GM10266 (cell line): Measurements from ENCODE around the gene CERS2.

Source experiments
- DNase-seq: peaks from one replicate; pipeline ENCODE4 v3.0.0; 2012; ENCODE audit errors: extremely low spot score
- TF ChIP-seq, protein P1 (sequence below): IDR thresholded peaks from 2 replicates; pipeline ENCODE4 v1.5.1; 2012; ENCODE audit warnings: mild to moderate bottlenecking, low read depth; ENCODE audit not compliant: control insufficient read depth, insufficient read depth; ENCODE audit errors: missing control alignments

The CERS2 gene

DNA sequence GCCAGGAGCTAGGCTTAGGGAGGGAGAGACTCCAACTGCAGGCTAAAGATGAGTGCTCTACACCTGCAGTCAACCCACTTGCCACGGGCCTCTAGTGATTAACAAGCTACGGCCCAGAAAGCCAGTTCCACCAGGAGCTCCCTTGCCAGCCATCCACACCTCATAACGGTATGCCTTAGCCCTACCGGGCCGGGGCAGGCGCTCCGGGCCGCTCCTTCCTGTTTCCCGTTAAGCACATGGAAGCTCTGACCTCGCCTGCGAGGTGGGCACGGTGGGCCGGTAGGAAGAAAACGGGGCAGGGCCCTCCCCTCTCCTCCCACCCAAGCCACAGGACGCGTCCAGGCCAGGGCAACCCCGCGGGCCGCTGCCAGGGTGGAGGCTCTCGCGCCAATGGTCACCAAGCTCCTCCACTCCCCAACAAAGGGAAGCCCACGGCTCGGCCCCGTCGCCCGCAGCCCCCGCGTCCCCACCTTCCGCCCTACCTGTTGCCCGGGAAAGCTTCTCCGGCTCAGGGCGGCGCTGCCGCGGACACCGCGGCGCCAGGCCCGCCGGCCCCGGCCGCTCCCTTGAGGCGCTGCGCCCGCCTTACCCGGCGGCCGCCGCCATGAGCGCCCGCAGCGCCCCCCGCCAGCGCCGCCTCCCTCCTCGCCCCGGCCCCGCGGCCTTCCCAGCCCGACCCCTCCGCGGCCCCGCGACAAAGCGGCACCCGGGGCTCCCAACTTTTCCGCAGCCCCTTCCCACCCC, 627 bp downstream of the CERS2 start:
- DNase-seq: peak; percentile 73
- TF ChIP-seq, protein P1, sequence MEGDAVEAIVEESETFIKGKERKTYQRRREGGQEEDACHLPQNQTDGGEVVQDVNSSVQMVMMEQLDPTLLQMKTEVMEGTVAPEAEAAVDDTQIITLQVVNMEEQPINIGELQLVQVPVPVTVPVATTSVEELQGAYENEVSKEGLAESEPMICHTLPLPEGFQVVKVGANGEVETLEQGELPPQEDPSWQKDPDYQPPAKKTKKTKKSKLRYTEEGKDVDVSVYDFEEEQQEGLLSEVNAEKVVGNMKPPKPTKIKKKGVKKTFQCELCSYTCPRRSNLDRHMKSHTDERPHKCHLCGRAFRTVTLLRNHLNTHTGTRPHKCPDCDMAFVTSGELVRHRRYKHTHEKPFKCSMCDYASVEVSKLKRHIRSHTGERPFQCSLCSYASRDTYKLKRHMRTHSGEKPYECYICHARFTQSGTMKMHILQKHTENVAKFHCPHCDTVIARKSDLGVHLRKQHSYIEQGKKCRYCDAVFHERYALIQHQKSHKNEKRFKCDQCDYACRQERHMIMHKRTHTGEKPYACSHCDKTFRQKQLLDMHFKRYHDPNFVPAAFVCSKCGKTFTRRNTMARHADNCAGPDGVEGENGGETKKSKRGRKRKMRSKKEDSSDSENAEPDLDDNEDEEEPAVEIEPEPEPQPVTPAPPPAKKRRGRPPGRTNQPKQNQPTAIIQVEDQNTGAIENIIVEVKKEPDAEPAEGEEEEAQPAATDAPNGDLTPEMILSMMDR: no peak

DNA sequence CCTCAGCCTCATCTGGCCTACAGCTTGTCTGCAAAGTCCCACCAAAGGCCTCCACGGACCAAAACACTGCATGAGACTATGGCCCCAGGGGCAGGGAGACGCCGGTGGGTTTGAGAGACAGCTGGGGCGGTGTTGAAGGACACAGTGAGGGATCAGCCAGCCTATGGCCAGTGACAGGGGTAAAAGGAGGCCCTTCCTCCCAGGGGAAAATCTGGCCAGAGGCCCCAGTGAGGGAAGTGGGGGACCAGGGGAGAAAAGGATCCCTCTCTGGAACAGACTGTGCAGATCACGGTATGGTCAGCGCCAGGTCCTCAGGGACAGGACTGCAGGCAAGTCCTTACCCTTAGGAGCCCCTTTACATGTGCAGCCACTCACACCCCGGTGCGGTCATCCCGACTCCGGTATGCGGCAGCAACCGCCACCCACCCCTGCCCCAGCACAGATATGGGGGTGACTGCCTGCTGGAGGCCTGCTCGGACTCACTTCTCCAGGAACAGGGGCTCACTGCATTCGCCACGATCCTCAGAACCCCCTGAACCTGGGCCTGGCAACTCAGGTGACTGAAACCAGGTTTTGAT, 1.3 kb downstream of the CERS2 start:
- peak; percentile 43 for DNase-seq
- TF ChIP-seq, protein P1: no peak

DNA sequence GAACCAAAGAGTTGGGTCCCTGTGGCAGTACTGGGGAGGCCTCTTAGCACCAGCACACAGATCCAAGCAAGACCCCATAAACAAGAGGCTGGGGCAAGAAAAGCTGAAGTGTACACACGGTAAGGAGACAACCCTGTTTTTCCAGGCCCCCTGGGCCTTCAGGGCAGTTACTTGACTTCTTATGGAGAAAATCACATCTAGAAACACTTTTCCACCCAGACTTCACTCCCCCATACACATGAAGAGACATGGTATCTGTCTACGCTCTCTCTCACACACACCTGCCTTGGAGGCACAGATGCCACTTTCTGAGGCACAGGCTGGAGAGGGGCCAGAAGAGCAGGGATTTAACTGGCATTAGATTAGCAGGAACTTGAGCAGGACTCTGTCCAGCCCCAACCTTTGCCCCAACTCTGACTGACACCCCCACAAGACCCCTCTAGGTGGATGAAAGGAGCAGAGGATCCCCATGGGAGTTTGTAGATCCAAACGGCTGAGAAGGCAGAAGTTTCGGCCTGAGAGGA, 2.2 kb downstream of the CERS2 start:
- no peak for DNase-seq
- TF ChIP-seq, protein P1: no peak

DNA sequence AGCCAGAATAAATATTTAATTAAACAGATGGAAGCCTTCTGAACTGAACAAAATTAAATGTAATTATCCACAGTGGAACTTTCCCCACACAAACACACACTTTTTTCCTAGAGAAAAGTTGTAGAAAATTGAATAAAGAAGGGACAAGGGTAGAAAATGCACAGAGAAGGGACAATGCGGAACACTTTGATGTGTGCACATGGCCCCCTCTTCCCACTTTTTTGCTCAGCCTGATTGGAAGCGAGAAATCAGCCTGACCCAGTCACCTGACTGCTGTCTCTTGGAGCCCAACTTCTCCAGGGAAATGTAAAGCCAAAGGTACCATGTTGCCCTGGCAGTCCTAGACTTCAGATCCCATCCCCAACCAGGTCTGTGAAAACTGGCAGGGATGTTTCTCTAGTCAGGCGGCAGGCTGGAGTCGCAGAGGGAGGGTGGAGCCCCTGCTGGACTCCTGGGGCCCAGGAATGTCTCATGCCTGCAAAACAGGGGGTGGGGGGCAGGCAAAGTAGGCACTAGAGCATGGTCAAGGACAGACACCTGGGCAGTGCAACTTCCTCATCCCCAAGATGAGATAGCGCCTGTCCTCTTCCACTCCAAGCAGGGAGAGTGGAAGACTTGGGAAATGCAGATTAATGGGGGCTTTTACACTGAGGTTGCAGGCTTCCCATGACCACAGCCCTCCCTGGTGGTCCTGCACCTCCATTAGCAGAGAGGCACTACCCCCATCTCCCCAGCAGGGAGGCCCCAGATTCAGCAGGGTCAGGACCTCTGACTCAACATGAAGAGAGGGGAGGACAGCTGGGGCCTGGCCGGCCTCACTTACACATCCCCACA, 2.8 kb downstream of the CERS2 start:
- DNase-seq: no peak
- TF ChIP-seq, protein P1: no peak

DNA sequence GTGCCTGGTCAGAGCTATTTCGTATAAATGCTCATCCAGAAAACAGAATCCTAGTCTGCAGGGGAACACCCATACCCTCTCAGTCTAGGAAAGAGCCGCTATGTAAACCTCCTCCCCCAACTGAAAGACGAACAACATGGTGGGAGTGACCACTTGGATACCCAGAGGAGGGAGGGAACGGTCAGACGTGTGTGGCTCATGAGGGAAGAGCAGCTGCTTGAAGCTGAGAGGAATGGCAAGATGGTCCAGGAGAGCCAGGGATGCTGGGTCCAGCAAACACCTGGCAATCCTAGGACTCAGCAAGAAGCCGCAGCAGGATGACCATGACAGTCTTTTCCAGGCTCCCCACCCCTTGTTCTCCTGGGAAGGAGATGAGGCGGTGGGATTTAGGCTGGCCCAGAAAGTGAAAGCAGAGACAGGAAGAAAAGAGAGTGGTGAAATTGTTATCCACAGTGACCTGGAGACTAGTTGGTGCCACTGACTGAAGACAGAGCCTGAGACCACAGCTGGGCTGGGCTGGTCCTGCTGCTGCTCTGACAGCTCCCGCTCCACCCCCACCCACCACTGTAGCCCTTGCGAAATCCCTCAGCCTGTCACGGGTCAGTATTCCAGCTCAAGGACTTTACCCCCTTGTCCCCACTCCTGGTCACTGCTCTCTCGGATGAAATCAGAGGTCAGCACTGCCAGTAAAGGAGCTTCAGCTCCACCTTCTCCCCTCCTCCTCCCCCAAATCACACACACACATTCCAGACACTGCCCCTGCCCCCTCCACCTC, 3.6 kb downstream of the CERS2 start:
- TF ChIP-seq, protein P1: no peak
- no peak for DNase-seq

DNA sequence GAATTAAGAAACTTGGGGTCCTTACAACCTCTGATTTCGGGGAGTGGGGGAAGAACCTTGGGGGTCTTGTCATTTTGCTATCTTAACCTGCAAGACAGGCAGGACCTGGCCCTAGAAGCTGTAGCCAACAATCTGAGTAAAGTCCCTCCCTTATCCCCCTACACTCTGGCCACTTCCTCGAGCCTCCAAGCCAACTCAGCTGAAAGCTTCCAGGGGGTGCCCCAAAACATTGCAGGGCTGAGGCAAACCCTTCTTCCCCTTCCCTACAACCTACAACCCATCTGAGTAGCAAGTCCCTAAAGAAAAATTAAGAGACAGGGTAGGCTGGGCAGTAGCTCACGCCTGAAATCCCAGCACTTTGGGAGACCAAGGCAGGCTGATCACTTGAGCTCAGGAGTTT, 5.0 kb downstream of the CERS2 start:
- TF ChIP-seq, protein P1: no peak
- DNase-seq: no peak
